Fibroblast of skin of scalp (primary cell): ENCODE results near the gene BLID.
A peak's percentile ranks its signal among the peaks of the same experiment; 100 is the strongest.

Experiments
- DNase-seq: peaks from one replicate; pipeline ENCODE4 v3.0.0-alpha.2; 2013

The BLID gene

GRCh38 chr11:122076512-122077120 is 39.4 kb downstream of the BLID start:
- no peak for DNase-seq

DNA sequence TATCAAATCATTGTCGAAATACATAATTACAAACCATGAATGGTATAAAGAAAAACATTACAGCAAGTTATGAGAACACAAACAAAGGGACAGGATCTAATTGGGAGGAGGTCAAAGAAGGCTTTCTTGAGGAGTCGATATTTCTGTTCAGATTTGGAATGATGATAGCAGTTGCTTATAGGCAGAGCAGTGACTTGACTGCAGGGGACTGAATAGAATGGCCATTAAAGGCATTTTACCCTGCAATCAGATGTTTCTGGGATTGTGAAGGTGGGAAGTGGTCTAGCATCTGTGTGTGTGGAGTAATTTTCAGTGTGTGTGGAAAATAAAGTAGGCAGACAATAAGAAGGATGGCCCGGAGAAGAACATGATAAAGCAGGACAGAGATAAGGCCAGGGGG is 41.0 kb downstream of the BLID start:
- no peak for DNase-seq

GRCh38 chr11:122074022-122074421 is 42.0 kb downstream of the BLID start:
- no peak for DNase-seq

GRCh38 chr11:122071709-122072202 is 44.3 kb downstream of the BLID start:
- no peak for DNase-seq

- peak; percentile 94 for DNase-seq
Observed at GRCh38 chr11:122069707-122070360, 46.2 kb downstream of the BLID start.

DNA sequence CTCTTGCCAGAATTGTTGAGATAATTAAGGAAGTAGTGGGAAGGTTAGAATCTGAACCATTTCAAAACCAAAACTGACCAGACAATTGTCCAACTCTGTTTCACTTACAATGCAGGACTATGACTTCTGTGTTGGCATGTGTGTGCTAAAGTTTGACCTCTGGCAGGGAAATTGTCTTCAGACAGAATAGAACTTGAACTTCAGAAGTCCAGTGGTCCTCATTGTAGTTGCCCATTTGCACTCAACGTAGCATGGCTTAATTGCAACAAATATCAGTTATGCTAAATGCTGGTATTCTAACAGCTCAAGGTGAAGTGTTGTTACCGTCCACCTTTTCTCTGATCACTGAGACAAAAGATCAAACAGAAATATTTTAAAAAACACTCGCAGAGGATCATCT is 47.2 kb downstream of the BLID start:
- DNase-seq = no peak

DNA sequence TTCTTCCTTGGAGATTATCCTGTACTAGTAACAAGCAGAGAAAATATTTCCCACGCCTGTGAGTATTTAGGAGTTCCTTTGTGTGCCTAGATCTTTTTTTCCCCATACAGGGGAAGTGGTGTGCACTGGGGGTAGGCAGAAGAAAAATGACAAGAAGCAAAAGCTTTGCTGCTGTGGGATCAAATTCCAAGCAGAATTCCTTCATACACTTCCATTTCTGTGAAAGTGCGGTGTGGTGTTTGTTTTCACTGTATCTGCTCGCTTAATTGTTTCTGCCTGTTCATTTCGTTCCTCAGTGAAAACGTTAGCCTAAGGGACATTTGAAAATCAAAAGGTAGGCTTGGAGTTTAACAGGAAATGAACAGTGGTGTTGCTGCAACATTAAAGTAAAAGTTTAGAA is 47.9 kb downstream of the BLID start:
- peak; percentile 80 for DNase-seq
